Ovary (tissue), 9 donors: Measurements from ENCODE around the gene KRT83. TPM values are rescaled to one million over a fixed set of nuclear protein-coding genes. Genes with fewer than 3 reads are reported as not detected.
"Not testable (repeated sequence)": the region's sequence is repeated elsewhere in the genome, so short reads cannot be mapped to it uniquely, and the experiment has no call there.

Experiments used
- DNase-seq, 5 donors: peaks; one replicate each; pipeline ENCODE4 v3.0.0-alpha.2; 2019 to 2020
- H3K27ac ChIP-seq, 2 donors: fragments of 200-600 bp; one replicate each; pipeline versions ENCODE4 v1.5.1 to v1.8.0; 2019 to 2022
- H3K27me3 ChIP-seq: fragments of 200-600 bp; one replicate; pipeline ENCODE4 v1.8.0; 2022
- H3K36me3 ChIP-seq: fragments of 200-600 bp; sonication (generic); one replicate; pipeline ENCODE4 v1.5.1; 2019
- H3K4me1 ChIP-seq: one replicate; pipeline ENCODE4 v1.8.1; 2013; ENCODE audit warnings: mild to moderate bottlenecking, moderate library complexity; ENCODE audit not compliant: insufficient read depth
- H3K4me3 ChIP-seq: fragments of 200-600 bp; sonication (generic); one replicate; pipeline ENCODE4 v1.5.1; 2017
- H3K9me3 ChIP-seq, 2 donors: fragments of 200-600 bp in 1 of 2; sonication (generic) in 1 of 2; one replicate each; pipeline versions ENCODE4 v1.5.1 to v1.8.1; 2013 to 2019; ENCODE audit warnings: mild to moderate bottlenecking in 1 of 2, moderate library complexity in 1 of 2
- CTCF ChIP-seq, 3 donors: fragments of 450-650 bp in 2 of 3; fragments of 200-600 bp in 1 of 3; IDR thresholded peaks; one replicate each; pipeline versions ENCODE4 v1.5.1 to v1.8.0; 2016 to 2022; ENCODE audit warnings: antibody characterized with exemption in 3 of 3, mild to moderate bottlenecking in 1 of 3
- EP300 ChIP-seq: sonication (generic); formaldehyde crosslinking; IDR thresholded peaks from one replicate; pipeline ENCODE4 v1.6.1; 2017; ENCODE audit warnings: antibody characterized with exemption
- POLR2A ChIP-seq: fragments of 450-650 bp; IDR thresholded peaks from one replicate; pipeline ENCODE4 v1.6.1; 2017; ENCODE audit warnings: antibody characterized with exemption, mild to moderate bottlenecking, moderate library complexity
- WGBS, 3 donors: extraction: QIAGEN DNeasy Blood & Tissue Kit in 1 of 3; methylation state at CpG; one replicate each; pipeline versions ENCODE4 v1.1.5 to v1.1.7; 2013 to 2017; 5-methylcytosine and 5-hydroxymethylcytosine counted together
- intact Hi-C, 4 donors: fragments of 100-400 bp; cut with DNase I; formaldehyde crosslinking; loops; one replicate each; pipeline versions ENCODE4 v1.11.0 to v1.15.1; 2022 to 2023
- polyA plus RNA-seq, 2 donors: library from polyadenylated mRNA; stranded (reverse); fragments of 200-250 nt in 1 of 2; fragments of 350-450 nt in 1 of 2; fragmentation: Illumina TruSeq in 1 of 2; extraction: RNeasy Lipid Tissue Mini Kit (QIAGEN cat#74804) in 1 of 2; gene quantifications; one replicate each; pipeline ENCODE4 v1.2.3, GENCODE V29; 2013 to 2014
- total RNA-seq, 7 donors: library from RNA; depleted of rRNA in 2 of 7; stranded (reverse); fragments of >200 nt in 2 of 7; fragmentation: NEBNext Ultra II Directional in 3 of 7; extraction: Animal tissue kit (Norgen Biotek cat#: 25700) in 3 of 7; gene quantifications; one replicate each; pipeline versions ENCODE4 v1.1.0 to v1.2.4, GENCODE V29; 2016 to 2023
- donor health status: DM: no; HTN: no; CAD: no; lungs with moderate emphysema.
- donor health status: DM: no; HTN: no; CAD: no.
- donor health status: Bipolar disorder and iron deficiency.
- donor health status: DM: yes; HTN: yes; CAD: no.
- donor health status: DM: no; HTN: no; CAD: no.
- donor health status: DM: yes; HTN: yes; CAD: no.

KRT83 gene
- total and polyA plus RNA-seq, 9 donors, result not detected

- WGBS, 3 donors, result 74 to 81% (median 74%) methylated on average over 1 of the region's 1 CpG
- H3K4me3 ChIP-seq, result no peak overlapping the region
Observed at GRCh38 chr12:52293926-52294325, 27.3 kb downstream of the KRT83 start.

GRCh38 chr12:52291267-52291935 lies 29.8 kb downstream of the KRT83 start, which contains the start of gene KRT81:
KRT81 (minus strand) TSS chr12:52291534; CDS start chr12:52291465, 69 bp downstream.
- Histone ChIP-seq H3K4me3 (no peak within 1 kb of the TSS), H3K27ac (no peak within 1 kb of the TSS), H3K27me3 (no peaks in the 10 kb centered on the region), H3K36me3 (no peaks in the 10 kb centered on the region), H3K4me1 (no peaks in the 10 kb centered on the region), H3K9me3 (no peaks in the 10 kb centered on the region)
- DNase-seq, result no peak
- 16 to 58% (median 30%) methylated on average over 17 to 23 of the region's 32 CpGs for WGBS, 3 donors
- intact Hi-C loops, result no loop called here
- TF ChIP-seq EP300 (no peak), POLR2A (no peak), CTCF (IDR thresholded peaks at IDR 0.05) (no peak)

More at GRCh38 chr12:52293926-52294325, 27.3 kb downstream of the KRT83 start:
- Histone ChIP-seq H3K27me3 (no peaks in the 10 kb centered on the region), H3K9me3 (no peaks in the 10 kb centered on the region), H3K4me1 (no peaks in the 10 kb centered on the region), H3K27ac (no peak overlapping the region), H3K36me3 (no peaks in the 10 kb centered on the region)
- intact Hi-C loops, result no loop called here
- TF ChIP-seq POLR2A (no peak), CTCF (IDR thresholded peaks at IDR 0.05) (no peak), EP300 (no peak)
- no peak for DNase-seq

- H3K9me3 ChIP-seq, H3K4me1 ChIP-seq, H3K4me3 ChIP-seq, DNase-seq, H3K36me3 ChIP-seq, H3K27ac ChIP-seq, intact Hi-C loops, H3K27me3 ChIP-seq: not testable (repeated sequence)
- WGBS, 3 donors, result no CpG with 5 or more reads among the region's 5 CpGs
Observed at GRCh38 chr12:52290483-52291134, 30.6 kb downstream of the KRT83 start.

GRCh38 chr12:52287816-52288805 lies 33.1 kb downstream of the KRT83 start:
- WGBS, 3 donors, result 75 to 84% (median 81%) methylated on average over 17 of the region's 17 CpGs
- intact Hi-C loops, H3K27ac ChIP-seq: not testable (repeated sequence)

GRCh38 chr12:52286857-52287785 lies 34.1 kb downstream of the KRT83 start:
- intact Hi-C loops, DNase-seq, H3K4me3 ChIP-seq, H3K36me3 ChIP-seq, H3K27ac ChIP-seq, H3K4me1 ChIP-seq, H3K27me3 ChIP-seq, H3K9me3 ChIP-seq: not testable (repeated sequence)
- 80 to 92% (median 81%) methylated on average over 21 of the region's 21 CpGs for WGBS, 3 donors

More at GRCh38 chr12:52287816-52288805, 33.1 kb downstream of the KRT83 start:
- not testable (repeated sequence) for H3K27me3 ChIP-seq, H3K9me3 ChIP-seq, H3K36me3 ChIP-seq, H3K4me1 ChIP-seq, DNase-seq, H3K4me3 ChIP-seq
